Measurements from ENCODE around the gene TRIM9. TPM values are rescaled to one million over a fixed set of nuclear protein-coding genes. Genes with fewer than 3 reads are reported as not detected.

The TRIM9 gene
- total RNA-seq, 1 donor from 2014 or later = 1.3 TPM

DNA sequence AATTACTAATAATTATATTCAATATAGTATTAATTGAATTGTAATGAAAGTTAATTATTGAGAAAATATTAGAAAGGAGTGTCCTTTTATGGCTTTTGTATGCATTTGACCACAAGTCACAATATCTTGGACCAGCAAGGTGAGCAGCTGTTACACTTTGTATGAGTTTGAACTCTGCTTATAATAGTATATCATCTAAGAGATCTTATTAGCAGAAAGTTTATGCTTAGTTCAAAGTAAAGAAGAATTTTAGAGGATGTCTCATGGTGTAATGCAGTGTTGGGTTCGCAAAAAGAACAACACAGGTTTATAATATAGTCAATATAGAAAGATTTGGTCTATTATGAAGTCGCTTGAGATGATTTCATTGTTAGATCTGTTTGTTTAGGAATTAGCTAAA lies 2.0 kb upstream of the TRIM9 start:
- Histone ChIP-seq H3K4me2 (no peak overlapping the region), H2AFZ (replicated peaks) (no peak overlapping the region), H3K79me2 (ENCODE audit: low read depth) (no peaks in the 10 kb centered on the region), H3F3A (ENCODE audit: low read depth) (peaks cover 17% of the 10 kb centered on the region), H3K9ac (no peak overlapping the region), H4K20me1 (ENCODE audit: low read depth) (no peaks in the 10 kb centered on the region), H3K4me3 (no peak overlapping the region), H3K36me3 (no peaks in the 10 kb centered on the region), H3K9me3 (ENCODE audit: low read depth) (no peaks in the 10 kb centered on the region), H3K27me3 (peaks cover 60% of the 10 kb centered on the region), H3K4me1 (peaks cover 18% of the 10 kb centered on the region), H3K27ac (no peak overlapping the region)
- TF ChIP-seq EZH2 (IDR thresholded peaks at IDR 0.05) (no peak), EZH2phosphoT487 (IDR thresholded peaks at IDR 0.05) (no peak)
- TF ChIP-seq, protein P1, sequence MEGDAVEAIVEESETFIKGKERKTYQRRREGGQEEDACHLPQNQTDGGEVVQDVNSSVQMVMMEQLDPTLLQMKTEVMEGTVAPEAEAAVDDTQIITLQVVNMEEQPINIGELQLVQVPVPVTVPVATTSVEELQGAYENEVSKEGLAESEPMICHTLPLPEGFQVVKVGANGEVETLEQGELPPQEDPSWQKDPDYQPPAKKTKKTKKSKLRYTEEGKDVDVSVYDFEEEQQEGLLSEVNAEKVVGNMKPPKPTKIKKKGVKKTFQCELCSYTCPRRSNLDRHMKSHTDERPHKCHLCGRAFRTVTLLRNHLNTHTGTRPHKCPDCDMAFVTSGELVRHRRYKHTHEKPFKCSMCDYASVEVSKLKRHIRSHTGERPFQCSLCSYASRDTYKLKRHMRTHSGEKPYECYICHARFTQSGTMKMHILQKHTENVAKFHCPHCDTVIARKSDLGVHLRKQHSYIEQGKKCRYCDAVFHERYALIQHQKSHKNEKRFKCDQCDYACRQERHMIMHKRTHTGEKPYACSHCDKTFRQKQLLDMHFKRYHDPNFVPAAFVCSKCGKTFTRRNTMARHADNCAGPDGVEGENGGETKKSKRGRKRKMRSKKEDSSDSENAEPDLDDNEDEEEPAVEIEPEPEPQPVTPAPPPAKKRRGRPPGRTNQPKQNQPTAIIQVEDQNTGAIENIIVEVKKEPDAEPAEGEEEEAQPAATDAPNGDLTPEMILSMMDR (IDR thresholded peaks at IDR 0.05) = no peak
- Mint-ChIP-seq H3K4me3 (no peak overlapping the region), H3K36me3 (no peaks in the 10 kb centered on the region), H3K9me3 (no peaks in the 10 kb centered on the region), H3K27me3 (ENCODE audit: insufficient read depth, low read depth) (peaks cover 19% of the 10 kb centered on the region), H3K4me1 (peaks cover 27% of the 10 kb centered on the region), H3K27ac (no peak overlapping the region)
- no peak for DNase-seq (ENCODE audit: low spot score)

DNA sequence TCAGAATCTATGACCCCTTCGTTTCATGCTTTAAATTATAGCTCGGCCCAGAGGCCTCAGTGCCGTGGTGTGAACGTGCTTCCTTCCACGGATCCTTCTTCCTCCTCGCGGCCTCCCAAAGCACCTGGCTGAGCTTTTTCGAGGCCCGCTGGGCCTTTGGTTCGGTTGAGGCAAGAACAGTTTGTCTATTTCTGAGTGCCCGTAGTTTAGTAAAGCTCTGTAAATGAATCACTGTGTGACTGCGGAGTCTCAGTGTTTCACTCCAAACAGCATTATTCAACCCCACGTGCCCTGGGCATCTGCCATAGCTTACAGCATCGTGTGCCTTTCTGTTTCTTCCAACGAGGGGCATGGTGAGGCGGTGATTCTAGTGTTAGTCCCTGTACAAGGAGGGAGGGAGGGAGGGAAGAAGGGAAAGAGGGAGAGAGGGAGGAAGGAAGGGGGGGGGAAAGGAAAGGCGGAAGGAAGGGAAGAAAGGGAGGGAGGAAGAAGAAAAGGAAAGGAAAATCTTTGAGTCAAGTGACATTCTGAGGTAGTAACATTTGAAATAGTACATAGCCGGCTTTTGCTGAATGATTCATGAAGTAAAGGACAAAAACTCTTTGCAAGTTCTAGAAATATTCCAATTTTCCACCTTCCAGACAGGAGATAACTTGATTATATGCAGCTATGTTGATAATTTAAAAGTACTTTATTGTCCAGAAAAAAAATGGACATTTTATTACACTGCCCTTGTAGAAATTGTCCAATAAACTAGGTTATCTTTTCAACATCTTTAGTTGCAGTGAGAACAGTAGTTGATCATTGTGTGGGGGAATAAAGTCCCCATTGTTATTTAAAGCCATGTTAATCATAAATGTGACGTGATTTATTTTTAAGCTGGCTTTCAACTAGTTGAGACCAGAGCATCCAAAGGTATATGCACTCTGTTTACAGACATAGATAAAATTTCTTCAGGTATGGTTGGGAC lies 1.2 kb upstream of the TRIM9 start:
- H3F3A ChIP-seq (ENCODE audit: low read depth) = peaks cover 17% of the 10 kb centered on the region
- H3K9me3 Mint-ChIP-seq = no peaks in the 10 kb centered on the region
- H3K4me1 ChIP-seq = peaks cover 18% of the 10 kb centered on the region
- H3K79me2 ChIP-seq (ENCODE audit: low read depth) = no peaks in the 10 kb centered on the region
- H4K20me1 ChIP-seq (ENCODE audit: low read depth) = no peaks in the 10 kb centered on the region
- no peak overlapping the region for H3K9ac ChIP-seq
- H3K27ac Mint-ChIP-seq = peak overlapping the region; percentile 97
- H2AFZ ChIP-seq (replicated peaks) = peak overlapping the region; percentile 97
- H3K4me2 ChIP-seq = peak overlapping the region; percentile 89
- no peak overlapping the region for H3K27ac ChIP-seq
- TF ChIP-seq EZH2phosphoT487 (IDR thresholded peaks at IDR 0.05) (no peak), EZH2 (IDR thresholded peaks at IDR 0.05) (no peak)
- TF ChIP-seq, protein P1 (IDR thresholded peaks at IDR 0.05) = no peak
- H3K4me3 Mint-ChIP-seq = peak overlapping the region; percentile 94
- peak; percentile 17 for DNase-seq (ENCODE audit: low spot score)
- peaks cover 67% of the 10 kb centered on the region for H3K27me3 ChIP-seq
- peak overlapping the region; percentile 66 for H3K4me3 ChIP-seq
- H3K27me3 Mint-ChIP-seq (ENCODE audit: insufficient read depth, low read depth) = peaks cover 19% of the 10 kb centered on the region
- H3K36me3 Mint-ChIP-seq = no peaks in the 10 kb centered on the region
- H3K36me3 ChIP-seq = no peaks in the 10 kb centered on the region
- H3K9me3 ChIP-seq (ENCODE audit: low read depth) = no peaks in the 10 kb centered on the region
- peaks cover 27% of the 10 kb centered on the region for H3K4me1 Mint-ChIP-seq

DNA sequence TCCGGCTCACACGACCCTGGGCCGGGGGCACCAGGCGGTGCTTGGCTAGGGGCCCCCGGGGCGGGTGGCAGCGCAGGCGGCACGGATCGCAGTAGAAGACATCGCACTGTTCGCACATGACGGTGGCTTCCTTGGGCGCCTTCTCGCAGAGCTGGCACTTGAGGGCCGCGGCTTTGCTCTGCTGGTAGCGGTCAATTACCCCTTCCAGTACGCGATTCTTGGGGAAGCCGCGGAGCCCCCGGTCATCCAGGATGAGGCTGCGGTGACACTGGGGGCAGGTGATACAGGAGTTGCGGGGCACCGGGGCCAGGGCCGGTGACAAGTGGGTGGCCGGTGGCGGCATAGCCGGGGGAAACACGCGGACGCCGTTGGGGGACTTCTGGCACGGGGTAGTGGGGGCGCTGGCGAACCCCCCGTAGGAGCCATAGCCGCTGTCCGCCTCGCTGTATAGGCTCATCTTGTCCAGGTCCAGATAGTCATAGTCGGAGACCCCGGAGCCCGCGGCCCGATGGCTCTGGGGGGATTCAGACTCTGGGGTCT lies 553 bp downstream of the TRIM9 start:
- DNase-seq (ENCODE audit: low spot score) = peak; percentile 57
- TF ChIP-seq EZH2 (IDR thresholded peaks at IDR 0.05) = peak; percentile 94
- TF ChIP-seq, protein P1 (IDR thresholded peaks at IDR 0.05) = no peak
- peak; percentile 82 for TF ChIP-seq EZH2phosphoT487 (IDR thresholded peaks at IDR 0.05)
- peaks cover 17% of the 10 kb centered on the region for H3K27me3 Mint-ChIP-seq (ENCODE audit: insufficient read depth, low read depth)
- H3K4me3 Mint-ChIP-seq = peak overlapping the region; percentile 94
- no peaks in the 10 kb centered on the region for H3K79me2 ChIP-seq (ENCODE audit: low read depth)
- no peaks in the 10 kb centered on the region for H4K20me1 ChIP-seq (ENCODE audit: low read depth)
- no peaks in the 10 kb centered on the region for H3K36me3 ChIP-seq
- H3K9me3 Mint-ChIP-seq = no peaks in the 10 kb centered on the region
- H3K27ac ChIP-seq = no peak overlapping the region
- H3K4me1 ChIP-seq = peaks cover 18% of the 10 kb centered on the region
- no peaks in the 10 kb centered on the region for H3K36me3 Mint-ChIP-seq
- peak overlapping the region; percentile 80 for H2AFZ ChIP-seq (replicated peaks)
- H3K27ac Mint-ChIP-seq = no peak overlapping the region
- H3F3A ChIP-seq (ENCODE audit: low read depth) = peaks cover 17% of the 10 kb centered on the region
- H3K4me2 ChIP-seq = peak overlapping the region; percentile 89
- peaks cover 70% of the 10 kb centered on the region for H3K27me3 ChIP-seq
- H3K4me3 ChIP-seq = peak overlapping the region; percentile 66
- no peak overlapping the region for H3K9ac ChIP-seq
- H3K4me1 Mint-ChIP-seq = peaks cover 25% of the 10 kb centered on the region
- H3K9me3 ChIP-seq (ENCODE audit: low read depth) = no peaks in the 10 kb centered on the region

Measured in neural progenitor cell (in vitro differentiated cells).